HG03354 (cell line): Measurements from ENCODE around the gene ACRV1.

Experiments
- ATAC-seq: cut with Tn5 transposase; IDR thresholded peaks from one replicate; pipeline ENCODE4 v1.9.1; 2021; ENCODE audit warnings: mild to moderate bottlenecking; ENCODE audit not compliant: unreplicated experiment, poor library complexity, severe bottlenecking

Gene ACRV1

GRCh38 chr11:125663910-125664309, 16.7 kb downstream of the ACRV1 start:
- ATAC-seq, result no peak

GRCh38 chr11:125662689-125663088, 18.0 kb downstream of the ACRV1 start:
- no peak for ATAC-seq

- ATAC-seq, result no peak
Measured at GRCh38 chr11:125649465-125650166, 31.0 kb downstream of the ACRV1 start.

- ATAC-seq, result no peak
Measured at GRCh38 chr11:125645871-125646270, 34.8 kb downstream of the ACRV1 start.

- no peak for ATAC-seq
Measured at GRCh38 chr11:125638315-125638714, 42.3 kb downstream of the ACRV1 start.

GRCh38 chr11:125637840-125638239, 42.8 kb downstream of the ACRV1 start:
- ATAC-seq, result no peak

GRCh38 chr11:125627236-125627910, 53.3 kb downstream of the ACRV1 start:
- ATAC-seq, result no peak

GRCh38 chr11:125626288-125626950, 54.2 kb downstream of the ACRV1 start:
- ATAC-seq, result peak; percentile 52

GRCh38 chr11:125625630-125626287, 54.9 kb downstream of the ACRV1 start:
- ATAC-seq, result peak; percentile 85

GRCh38 chr11:125625225-125625629, 55.4 kb downstream of the ACRV1 start:
- ATAC-seq, result no peak

GRCh38 chr11:125624756-125625213, 55.9 kb downstream of the ACRV1 start, which contains the start of gene CHEK1:
CHEK1 (plus strand) TSS chr11:125625163; CDS start chr11:125626769, 1,606 bp downstream.
- ATAC-seq, result no peak

- no peak for ATAC-seq
Measured at GRCh38 chr11:125623064-125623463, 57.6 kb downstream of the ACRV1 start.

- no peak for ATAC-seq
Measured at GRCh38 chr11:125621995-125622394, 58.7 kb downstream of the ACRV1 start.
